Left ventricle myocardium inferior (tissue), 1 donor: ENCODE measurements around the gene CACNA1C. TPM values are rescaled to one million over a fixed set of nuclear protein-coding genes. Genes with fewer than 3 reads are reported as not detected.
A peak's percentile ranks its signal among the peaks of the same experiment; 100 is the strongest.

Experiments
- DNase-seq: peaks from one replicate; pipeline ENCODE4 v3.0.0-alpha.2; 2020
- H3K27ac ChIP-seq: fragments of 200-600 bp; replicated peaks from 2 replicates; pipeline ENCODE4 v1.8.0; 2021
- H3K27me3 ChIP-seq: fragments of 200-600 bp; 2 replicates; pipeline ENCODE4 v1.8.0; 2021; ENCODE audit warnings: low read depth
- H3K36me3 ChIP-seq: fragments of 200-600 bp; 2 replicates; pipeline ENCODE4 v1.8.0; 2021
- H3K4me1 ChIP-seq: fragments of 200-600 bp; 2 replicates; pipeline ENCODE4 v1.8.0; 2021
- H3K4me3 ChIP-seq: fragments of 200-600 bp; 2 replicates; pipeline ENCODE4 v1.8.0; 2021; ENCODE audit warnings: mild to moderate bottlenecking, moderate library complexity
- H3K9me3 ChIP-seq: fragments of 200-600 bp; replicated peaks from 2 replicates; pipeline ENCODE4 v1.8.0; 2021
- intact Hi-C: fragments of 100-400 bp; cut with micrococcal nuclease; formaldehyde crosslinking; loops from one replicate; pipeline ENCODE4 v1.11.0; 2022
- total RNA-seq: library from RNA; stranded (reverse); fragmentation: NEBNext Ultra II Directional; extraction: Animal tissue kit (Norgen Biotek cat#: 25700); gene quantifications from one replicate; pipeline ENCODE4 v1.2.1, GENCODE V29; 2021
- TF ChIP-seq, protein P1 (sequence below): fragments of 200-600 bp; IDR thresholded peaks from 2 replicates; pipeline ENCODE4 v1.8.0; 2021; ENCODE audit warnings: antibody characterized with exemption, mild to moderate bottlenecking, borderline replicate concordance
- donor health status: DM: no; HTN: yes; CAD: no; lungs with severe emphysema.

CACNA1C gene
- total RNA-seq, 1 donor from 2014 or later, result 137 TPM

DNA sequence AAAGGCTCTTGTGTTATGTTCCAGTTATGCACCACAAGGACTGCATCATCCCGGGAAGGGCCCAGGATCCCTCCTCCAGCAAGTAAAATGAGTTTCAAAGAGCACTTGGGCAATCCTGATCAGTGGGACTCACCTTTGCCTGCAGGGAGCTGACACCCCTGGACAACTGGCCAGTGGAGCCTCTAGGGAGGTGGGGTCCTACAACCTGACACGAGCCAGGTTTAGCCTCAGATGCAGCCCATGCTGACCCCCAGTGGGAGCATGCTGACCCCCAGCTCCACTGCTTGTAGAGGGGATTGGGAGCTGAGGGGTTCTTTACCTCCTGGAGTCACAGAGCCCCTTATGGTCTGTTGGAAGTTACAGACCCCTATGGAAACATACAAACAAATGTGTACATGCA is 365.8 kb downstream of the CACNA1C start:
- H3K27ac ChIP-seq, result no peak overlapping the region
- no peaks in the 10 kb centered on the region for H3K9me3 ChIP-seq
- TF ChIP-seq, protein P1, sequence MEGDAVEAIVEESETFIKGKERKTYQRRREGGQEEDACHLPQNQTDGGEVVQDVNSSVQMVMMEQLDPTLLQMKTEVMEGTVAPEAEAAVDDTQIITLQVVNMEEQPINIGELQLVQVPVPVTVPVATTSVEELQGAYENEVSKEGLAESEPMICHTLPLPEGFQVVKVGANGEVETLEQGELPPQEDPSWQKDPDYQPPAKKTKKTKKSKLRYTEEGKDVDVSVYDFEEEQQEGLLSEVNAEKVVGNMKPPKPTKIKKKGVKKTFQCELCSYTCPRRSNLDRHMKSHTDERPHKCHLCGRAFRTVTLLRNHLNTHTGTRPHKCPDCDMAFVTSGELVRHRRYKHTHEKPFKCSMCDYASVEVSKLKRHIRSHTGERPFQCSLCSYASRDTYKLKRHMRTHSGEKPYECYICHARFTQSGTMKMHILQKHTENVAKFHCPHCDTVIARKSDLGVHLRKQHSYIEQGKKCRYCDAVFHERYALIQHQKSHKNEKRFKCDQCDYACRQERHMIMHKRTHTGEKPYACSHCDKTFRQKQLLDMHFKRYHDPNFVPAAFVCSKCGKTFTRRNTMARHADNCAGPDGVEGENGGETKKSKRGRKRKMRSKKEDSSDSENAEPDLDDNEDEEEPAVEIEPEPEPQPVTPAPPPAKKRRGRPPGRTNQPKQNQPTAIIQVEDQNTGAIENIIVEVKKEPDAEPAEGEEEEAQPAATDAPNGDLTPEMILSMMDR, result no peak
- peaks cover 72% of the 10 kb centered on the region for H3K4me1 ChIP-seq
- intact Hi-C loops, result no loop called here
- H3K27me3 ChIP-seq, result no peaks in the 10 kb centered on the region
- H3K36me3 ChIP-seq, result no peaks in the 10 kb centered on the region
- DNase-seq, result no peak
- H3K4me3 ChIP-seq, result no peak overlapping the region

DNA sequence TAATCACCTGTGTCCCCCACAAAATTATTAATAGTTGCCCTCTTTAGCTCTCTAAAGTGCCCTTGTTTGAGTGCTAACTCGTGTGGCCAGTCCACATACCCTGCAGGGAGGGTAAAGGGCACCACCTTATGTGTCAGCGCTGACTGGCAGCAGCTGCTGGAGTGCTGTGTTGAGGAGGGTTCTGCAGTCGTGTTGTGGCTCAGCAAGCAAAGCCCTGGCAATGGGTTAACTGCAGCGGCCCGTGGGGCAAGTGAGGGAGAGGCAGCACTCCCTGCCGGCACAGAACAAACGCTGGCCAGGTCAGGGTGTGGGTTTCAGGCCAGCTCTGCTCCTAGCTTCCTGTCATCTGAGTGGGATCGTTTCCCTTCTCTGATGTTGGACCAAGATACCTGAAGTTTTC is 369.8 kb downstream of the CACNA1C start:
- peaks cover 4% of the 10 kb centered on the region for H3K36me3 ChIP-seq
- H3K27ac ChIP-seq, result peak overlapping the region; percentile 32
- no peaks in the 10 kb centered on the region for H3K27me3 ChIP-seq
- H3K4me3 ChIP-seq, result no peak overlapping the region
- intact Hi-C loops, result no loop called here
- no peak for DNase-seq
- TF ChIP-seq, protein P1, result no peak
- peaks cover 46% of the 10 kb centered on the region for H3K4me1 ChIP-seq
- peaks cover 14% of the 10 kb centered on the region for H3K9me3 ChIP-seq

DNA sequence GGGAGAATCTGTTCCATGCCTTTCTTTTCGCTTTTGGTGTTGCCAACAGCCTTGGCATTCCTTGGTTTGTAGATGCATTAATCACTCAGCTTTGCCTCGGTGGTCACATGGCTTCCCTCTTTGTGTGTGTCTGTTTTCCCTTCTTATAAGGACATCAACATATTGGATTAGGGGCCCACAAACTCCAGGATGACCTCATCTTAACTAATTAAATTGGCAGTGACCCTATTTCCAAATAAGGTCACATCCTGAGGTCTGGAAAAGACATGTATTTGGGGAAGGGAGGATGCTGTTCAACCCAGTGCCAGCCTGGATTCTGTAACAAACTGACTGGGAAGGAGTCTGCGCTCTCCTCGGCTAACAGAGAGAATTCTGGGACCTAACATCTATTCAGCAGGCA is 376.2 kb downstream of the CACNA1C start:
- TF ChIP-seq, protein P1, result no peak
- Histone ChIP-seq H3K27ac (peak overlapping the region; percentile 44), H3K4me3 (no peak overlapping the region), H3K9me3 (peaks cover 14% of the 10 kb centered on the region), H3K36me3 (peaks cover 4% of the 10 kb centered on the region), H3K4me1 (peaks cover 66% of the 10 kb centered on the region), H3K27me3 (no peaks in the 10 kb centered on the region)
- DNase-seq, result no peak
- intact Hi-C loops, result no loop called here

DNA sequence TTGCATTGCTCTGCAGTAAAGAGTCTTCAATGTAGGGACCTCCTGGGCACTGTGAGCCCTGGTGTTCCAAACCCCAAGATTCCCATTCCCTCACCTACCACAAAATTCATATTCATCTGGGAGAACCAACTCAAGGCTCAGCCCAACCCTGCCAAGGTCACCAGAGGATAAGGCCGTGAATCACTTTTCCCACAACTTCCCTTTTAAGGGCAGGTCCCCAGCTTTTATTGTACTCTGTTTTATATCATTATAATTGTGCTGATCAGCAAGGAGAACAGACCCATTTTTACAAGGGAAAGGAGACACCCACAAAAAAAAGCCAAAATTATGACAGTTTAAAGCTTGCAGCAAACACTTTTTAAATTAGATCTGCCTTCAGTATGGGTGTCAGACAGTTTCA is 379.0 kb downstream of the CACNA1C start:
- no peak overlapping the region for H3K4me3 ChIP-seq
- no peaks in the 10 kb centered on the region for H3K9me3 ChIP-seq
- no peaks in the 10 kb centered on the region for H3K27me3 ChIP-seq
- intact Hi-C loops, result no loop called here
- no peaks in the 10 kb centered on the region for H3K36me3 ChIP-seq
- DNase-seq, result no peak
- TF ChIP-seq, protein P1, result no peak
- H3K27ac ChIP-seq, result peak overlapping the region; percentile 32
- peaks cover 81% of the 10 kb centered on the region for H3K4me1 ChIP-seq

DNA sequence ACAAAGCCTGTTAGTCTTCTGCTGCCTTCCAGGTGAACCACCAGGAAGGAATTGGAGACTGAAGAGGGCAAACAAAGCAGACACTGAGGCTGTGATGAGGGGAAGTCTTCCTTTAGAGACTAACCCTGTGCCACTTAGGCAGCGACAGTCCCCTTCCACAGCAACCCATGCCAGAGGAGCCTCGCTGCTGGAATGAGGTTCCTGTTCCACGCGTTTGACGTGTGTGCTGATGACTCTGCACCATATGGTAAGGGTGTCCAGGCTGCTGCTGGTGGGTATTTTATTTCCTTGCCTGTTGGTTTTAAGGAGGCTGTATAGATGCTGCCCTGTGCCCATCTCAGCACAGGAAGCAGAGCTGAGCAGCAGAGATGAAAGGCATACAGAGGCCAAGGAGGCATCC is 380.1 kb downstream of the CACNA1C start:
- H3K36me3 ChIP-seq, result no peaks in the 10 kb centered on the region
- no peaks in the 10 kb centered on the region for H3K27me3 ChIP-seq
- no peaks in the 10 kb centered on the region for H3K9me3 ChIP-seq
- H3K27ac ChIP-seq, result peak overlapping the region; percentile 32
- no peak for DNase-seq
- peaks cover 81% of the 10 kb centered on the region for H3K4me1 ChIP-seq
- TF ChIP-seq, protein P1, result no peak
- H3K4me3 ChIP-seq, result no peak overlapping the region
- intact Hi-C loops, result no loop called here

DNA sequence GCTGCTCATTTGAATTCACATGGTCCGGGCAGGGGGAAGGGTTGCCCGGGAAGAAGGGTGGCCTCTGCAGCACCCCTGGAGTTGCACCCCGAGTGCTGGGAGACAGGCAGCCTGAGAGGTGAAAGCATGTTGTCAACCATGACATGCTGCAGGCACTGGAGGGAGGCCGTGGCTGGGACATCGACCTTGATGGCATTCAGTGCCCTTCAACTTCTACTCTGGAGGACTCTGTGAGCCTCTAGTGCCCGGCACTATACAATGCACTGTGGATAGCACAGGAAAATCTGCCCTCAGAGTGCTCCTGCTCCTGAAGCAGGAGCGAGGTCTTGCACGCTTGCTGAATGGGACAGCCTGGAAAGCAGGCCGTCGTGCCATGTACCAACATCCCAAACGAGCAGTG is 382.7 kb downstream of the CACNA1C start:
- TF ChIP-seq, protein P1, result peak; percentile 25
- Histone ChIP-seq H3K27ac (peak overlapping the region; percentile 41), H3K27me3 (no peaks in the 10 kb centered on the region), H3K4me3 (no peak overlapping the region), H3K9me3 (no peaks in the 10 kb centered on the region), H3K4me1 (peaks cover 80% of the 10 kb centered on the region), H3K36me3 (no peaks in the 10 kb centered on the region)
- no peak for DNase-seq
- intact Hi-C loops, result no loop called here
